Heart left ventricle (tissue), 13 donors: ENCODE measurements around the gene CCR6.

ENCODE experiments used
- POLR2A ChIP-seq, 2 donors: fragments of 450-650 bp; IDR thresholded peaks; one replicate each; pipeline ENCODE4 v1.6.1; 2017; ENCODE audit warnings: antibody characterized with exemption in 2 of 2, mild to moderate bottlenecking in 2 of 2, moderate library complexity in 2 of 2
- TF ChIP-seq, protein P1 (sequence below), 12 donors: fragments of 200-600 bp; sonication (generic) in 4 of 12; IDR thresholded peaks; one replicate each; pipeline versions ENCODE4 v1.5.0 to v1.8.0; 2018 to 2022; ENCODE audit warnings: antibody characterized with exemption in 12 of 12, mild to moderate bottlenecking in 5 of 12
- donor health status: ischemic (EF 13 %, LVEDD 7.1; RV severe dilation, severe dysfunction).
- donor health status: DM: no; HTN: yes; CAD: no.
- donor health status: DM: no; HTN: no; CAD: no.
- donor health status: ischemic (EF 25% LVEDD 6.9; RV normal size, moderate dysfunction).
- donor health status: ischemic (EF 25% LVEDD 5.7; RV mildly dilated, moderate dysfunction).
- donor health status: ischemic (EF 35%, LVEDD 5.7; RV mildly dilated, moderate dysfunction).
- donor health status: nonischemic (EF 11% LVEDD 7.7; RV severe dilation, severe dysfunction).
- donor health status: DM: yes; HTN: yes; CAD: no.
- donor health status: PGD.
- donor health status: ischemic (EF 29% LVEDD 5.4; RV normal size, mild dysfunction).
- donor health status: nonischemic (EF 23%, LVEDD 6.1; RV moderate dilation, normal function).

GRCh38 chr6:167095888-167096287 lies 27.0 kb upstream of the CCR6 start:
- TF ChIP-seq, protein P1, sequence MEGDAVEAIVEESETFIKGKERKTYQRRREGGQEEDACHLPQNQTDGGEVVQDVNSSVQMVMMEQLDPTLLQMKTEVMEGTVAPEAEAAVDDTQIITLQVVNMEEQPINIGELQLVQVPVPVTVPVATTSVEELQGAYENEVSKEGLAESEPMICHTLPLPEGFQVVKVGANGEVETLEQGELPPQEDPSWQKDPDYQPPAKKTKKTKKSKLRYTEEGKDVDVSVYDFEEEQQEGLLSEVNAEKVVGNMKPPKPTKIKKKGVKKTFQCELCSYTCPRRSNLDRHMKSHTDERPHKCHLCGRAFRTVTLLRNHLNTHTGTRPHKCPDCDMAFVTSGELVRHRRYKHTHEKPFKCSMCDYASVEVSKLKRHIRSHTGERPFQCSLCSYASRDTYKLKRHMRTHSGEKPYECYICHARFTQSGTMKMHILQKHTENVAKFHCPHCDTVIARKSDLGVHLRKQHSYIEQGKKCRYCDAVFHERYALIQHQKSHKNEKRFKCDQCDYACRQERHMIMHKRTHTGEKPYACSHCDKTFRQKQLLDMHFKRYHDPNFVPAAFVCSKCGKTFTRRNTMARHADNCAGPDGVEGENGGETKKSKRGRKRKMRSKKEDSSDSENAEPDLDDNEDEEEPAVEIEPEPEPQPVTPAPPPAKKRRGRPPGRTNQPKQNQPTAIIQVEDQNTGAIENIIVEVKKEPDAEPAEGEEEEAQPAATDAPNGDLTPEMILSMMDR (IDR thresholded peaks at IDR 0.05): no peak
- no peak for TF ChIP-seq POLR2A (IDR thresholded peaks at IDR 0.05)
